ENCODE data around the gene PDE10A.

DNA sequence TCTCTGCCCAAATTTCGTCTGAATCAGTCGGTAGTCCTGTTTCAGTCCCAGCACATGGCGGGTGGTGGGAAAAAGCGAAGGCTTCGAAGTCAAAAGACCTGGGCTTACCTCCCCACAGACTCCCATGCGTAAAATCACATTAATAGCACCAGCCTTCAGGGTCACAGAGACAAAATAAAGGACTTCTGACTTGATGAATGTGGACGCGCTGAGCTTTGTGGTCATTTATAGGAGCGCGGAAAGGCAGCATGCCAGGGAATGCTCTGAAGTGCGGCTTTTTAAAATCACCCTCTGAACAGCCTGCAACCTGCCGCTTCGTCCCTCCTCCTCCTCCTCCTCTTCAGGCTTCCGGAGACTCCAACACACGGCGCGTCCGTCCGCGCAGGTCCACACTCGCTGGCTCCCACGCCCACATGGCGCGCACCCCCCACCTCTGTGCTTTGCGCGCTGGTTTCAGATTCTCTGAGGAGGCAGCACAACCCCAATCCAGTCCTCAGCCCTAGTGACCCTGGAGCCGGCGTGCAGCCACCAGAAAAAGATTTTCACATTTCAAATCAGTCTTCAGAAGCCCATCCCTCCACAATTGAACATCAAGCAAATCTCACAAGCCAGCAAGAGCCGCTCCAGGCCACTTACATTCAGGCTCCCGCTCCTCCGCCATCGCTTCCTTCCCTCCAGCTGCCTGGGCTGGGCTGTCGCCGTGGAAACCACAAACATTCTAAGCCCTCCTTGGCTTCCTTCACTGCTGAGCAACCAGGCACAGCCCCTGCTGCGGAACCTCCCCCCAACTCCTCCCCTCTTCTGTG, 353.9 kb downstream of the PDE10A start, which contains the start of gene C6orf118:
- TF ChIP-seq, protein P1, sequence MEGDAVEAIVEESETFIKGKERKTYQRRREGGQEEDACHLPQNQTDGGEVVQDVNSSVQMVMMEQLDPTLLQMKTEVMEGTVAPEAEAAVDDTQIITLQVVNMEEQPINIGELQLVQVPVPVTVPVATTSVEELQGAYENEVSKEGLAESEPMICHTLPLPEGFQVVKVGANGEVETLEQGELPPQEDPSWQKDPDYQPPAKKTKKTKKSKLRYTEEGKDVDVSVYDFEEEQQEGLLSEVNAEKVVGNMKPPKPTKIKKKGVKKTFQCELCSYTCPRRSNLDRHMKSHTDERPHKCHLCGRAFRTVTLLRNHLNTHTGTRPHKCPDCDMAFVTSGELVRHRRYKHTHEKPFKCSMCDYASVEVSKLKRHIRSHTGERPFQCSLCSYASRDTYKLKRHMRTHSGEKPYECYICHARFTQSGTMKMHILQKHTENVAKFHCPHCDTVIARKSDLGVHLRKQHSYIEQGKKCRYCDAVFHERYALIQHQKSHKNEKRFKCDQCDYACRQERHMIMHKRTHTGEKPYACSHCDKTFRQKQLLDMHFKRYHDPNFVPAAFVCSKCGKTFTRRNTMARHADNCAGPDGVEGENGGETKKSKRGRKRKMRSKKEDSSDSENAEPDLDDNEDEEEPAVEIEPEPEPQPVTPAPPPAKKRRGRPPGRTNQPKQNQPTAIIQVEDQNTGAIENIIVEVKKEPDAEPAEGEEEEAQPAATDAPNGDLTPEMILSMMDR (conservative IDR thresholded peaks at IDR 0.05) = no peak
- no peak for TF ChIP-seq ZFX (IDR thresholded peaks at IDR 0.05)
